ENCODE results near the gene RGSL1. TPM values are rescaled to one million over a fixed set of nuclear protein-coding genes. Genes with fewer than 3 reads are reported as not detected.

The RGSL1 gene
- total RNA-seq, 1 donor from 2014 or later, result not detected

DNA sequence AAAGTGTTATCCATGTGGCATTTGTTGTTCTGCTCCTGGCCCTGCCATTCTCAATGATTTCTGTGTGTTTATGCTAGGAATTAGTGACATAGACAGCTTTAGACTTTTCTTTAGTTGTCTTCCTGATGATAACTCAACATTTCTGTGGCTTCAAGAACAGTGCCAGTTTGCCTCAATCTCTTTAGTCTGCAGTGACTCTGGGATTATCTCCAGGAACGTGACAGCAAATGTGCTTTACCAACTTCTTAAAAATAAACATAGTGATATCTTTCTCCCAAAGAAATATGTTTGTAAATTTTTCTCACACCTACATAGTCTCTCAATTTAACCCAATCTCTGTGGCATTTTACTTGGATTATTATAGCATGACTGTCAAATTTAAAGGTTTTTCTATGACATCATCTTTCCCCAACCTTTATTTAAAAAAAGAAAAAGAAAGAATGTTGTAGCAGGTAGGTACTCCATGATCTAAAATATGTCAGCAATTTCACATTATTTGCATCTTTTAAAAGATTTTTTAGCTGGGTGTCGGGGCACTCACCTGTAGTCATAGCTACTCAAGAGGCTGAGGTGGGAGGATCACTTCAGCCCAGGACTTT, 114.6 kb downstream of the RGSL1 start:
- no peaks in the 10 kb centered on the region for H3K9me3 ChIP-seq
- intact Hi-C loops (cut with DNase I), result no loop called here
- no peak overlapping the region for H3K4me3 ChIP-seq
- no peak overlapping the region for H3K27ac ChIP-seq
- no peaks in the 10 kb centered on the region for H3K27me3 ChIP-seq
- DNase-seq (no peak), ATAC-seq (no peak)
- TF ChIP-seq, protein P1, sequence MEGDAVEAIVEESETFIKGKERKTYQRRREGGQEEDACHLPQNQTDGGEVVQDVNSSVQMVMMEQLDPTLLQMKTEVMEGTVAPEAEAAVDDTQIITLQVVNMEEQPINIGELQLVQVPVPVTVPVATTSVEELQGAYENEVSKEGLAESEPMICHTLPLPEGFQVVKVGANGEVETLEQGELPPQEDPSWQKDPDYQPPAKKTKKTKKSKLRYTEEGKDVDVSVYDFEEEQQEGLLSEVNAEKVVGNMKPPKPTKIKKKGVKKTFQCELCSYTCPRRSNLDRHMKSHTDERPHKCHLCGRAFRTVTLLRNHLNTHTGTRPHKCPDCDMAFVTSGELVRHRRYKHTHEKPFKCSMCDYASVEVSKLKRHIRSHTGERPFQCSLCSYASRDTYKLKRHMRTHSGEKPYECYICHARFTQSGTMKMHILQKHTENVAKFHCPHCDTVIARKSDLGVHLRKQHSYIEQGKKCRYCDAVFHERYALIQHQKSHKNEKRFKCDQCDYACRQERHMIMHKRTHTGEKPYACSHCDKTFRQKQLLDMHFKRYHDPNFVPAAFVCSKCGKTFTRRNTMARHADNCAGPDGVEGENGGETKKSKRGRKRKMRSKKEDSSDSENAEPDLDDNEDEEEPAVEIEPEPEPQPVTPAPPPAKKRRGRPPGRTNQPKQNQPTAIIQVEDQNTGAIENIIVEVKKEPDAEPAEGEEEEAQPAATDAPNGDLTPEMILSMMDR (IDR thresholded peaks at IDR 0.05), result no peak
- H3K36me3 ChIP-seq, result no peaks in the 10 kb centered on the region
- no peaks in the 10 kb centered on the region for H3K4me1 ChIP-seq

GRCh38 chr1:182565537-182565936, 115.6 kb downstream of the RGSL1 start:
- no peak overlapping the region for H3K27ac ChIP-seq
- no peak overlapping the region for H3K4me3 ChIP-seq
- no peaks in the 10 kb centered on the region for H3K4me1 ChIP-seq
- TF ChIP-seq, protein P1 (IDR thresholded peaks at IDR 0.05), result no peak
- DNase-seq, result no peak
- no peaks in the 10 kb centered on the region for H3K36me3 ChIP-seq
- no peak for ATAC-seq
- intact Hi-C loops (cut with DNase I), result no loop called here
- no peaks in the 10 kb centered on the region for H3K27me3 ChIP-seq
- no peaks in the 10 kb centered on the region for H3K9me3 ChIP-seq

- Histone ChIP-seq H3K4me1 (no peaks in the 10 kb centered on the region), H3K36me3 (no peaks in the 10 kb centered on the region), H3K4me3 (no peak overlapping the region), H3K9me3 (no peaks in the 10 kb centered on the region), H3K27ac (no peak overlapping the region), H3K27me3 (no peaks in the 10 kb centered on the region)
- intact Hi-C loops (cut with DNase I), result no loop called here
- ATAC-seq, result no peak
- TF ChIP-seq, protein P1 (IDR thresholded peaks at IDR 0.05), result no peak
- DNase-seq, result no peak
Measured at GRCh38 chr1:182567629-182568028, 117.7 kb downstream of the RGSL1 start.

GRCh38 chr1:182568647-182569284, 118.8 kb downstream of the RGSL1 start:
- no peaks in the 10 kb centered on the region for H3K4me1 ChIP-seq
- no peaks in the 10 kb centered on the region for H3K27me3 ChIP-seq
- intact Hi-C loops (cut with DNase I), result no loop called here
- TF ChIP-seq, protein P1 (IDR thresholded peaks at IDR 0.05), result no peak
- no peak overlapping the region for H3K27ac ChIP-seq
- no peaks in the 10 kb centered on the region for H3K9me3 ChIP-seq
- peaks cover 4% of the 10 kb centered on the region for H3K36me3 ChIP-seq
- no peak for ATAC-seq
- DNase-seq, result no peak
- H3K4me3 ChIP-seq, result no peak overlapping the region

DNA sequence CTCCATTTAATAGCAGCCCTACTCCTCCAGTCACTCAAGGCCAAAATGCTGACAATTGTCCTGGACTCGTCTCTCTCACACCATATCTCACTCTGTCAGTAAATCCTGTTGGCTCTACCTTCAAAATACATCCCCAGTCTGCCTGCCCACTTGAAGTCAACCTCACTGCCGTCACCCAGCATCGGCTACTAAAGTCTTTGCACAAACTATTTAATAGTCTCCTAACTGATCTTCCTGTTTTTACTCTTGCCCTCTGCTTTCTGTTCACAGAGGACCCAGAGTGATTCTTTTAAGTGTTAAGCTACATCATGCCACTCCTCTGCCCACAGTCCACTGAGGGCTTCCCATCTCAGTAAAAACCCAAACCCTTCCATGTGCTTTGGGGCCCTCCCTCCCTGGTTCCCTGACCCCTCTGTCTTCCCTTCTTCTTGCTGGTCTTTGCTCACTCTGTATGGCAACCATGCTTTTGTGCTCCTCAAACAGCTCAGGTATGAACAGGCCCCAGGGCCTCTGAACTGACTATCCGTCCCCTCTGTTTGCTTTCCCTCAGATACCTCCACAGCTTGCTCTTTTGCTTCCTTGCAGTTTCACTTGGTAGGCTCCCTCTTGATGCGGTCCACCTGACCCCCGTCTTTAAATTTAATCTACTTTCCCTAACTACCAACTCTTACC, 120.1 kb downstream of the RGSL1 start:
- no peak for ATAC-seq
- Histone ChIP-seq H3K4me3 (no peak overlapping the region), H3K9me3 (no peaks in the 10 kb centered on the region), H3K36me3 (peaks cover 18% of the 10 kb centered on the region), H3K27me3 (no peaks in the 10 kb centered on the region), H3K4me1 (no peaks in the 10 kb centered on the region), H3K27ac (no peak overlapping the region)
- TF ChIP-seq, protein P1 (IDR thresholded peaks at IDR 0.05), result no peak
- intact Hi-C loops (cut with DNase I), result no loop called here
- no peak for DNase-seq

Measured in upper lobe of right lung (tissue), 1 donor.